Astrocyte (in vitro differentiated cells and primary cell): ENCODE data around the gene GBGT1.

Experiments
- EZH2 ChIP-seq: IDR thresholded peaks from 2 replicates; pipeline ENCODE4 v1.6.1; 2012; ENCODE audit warnings: mild to moderate bottlenecking, low read length, inconsistent platforms; ENCODE audit not compliant: insufficient read depth
- TF ChIP-seq, protein P1 (sequence below): IDR thresholded peaks from 2 replicates; pipeline ENCODE4 v1.5.1; 2011; ENCODE audit warnings: low read depth, mild to moderate bottlenecking, inconsistent platforms, low read length, moderate library complexity; ENCODE audit not compliant: insufficient read depth

DNA sequence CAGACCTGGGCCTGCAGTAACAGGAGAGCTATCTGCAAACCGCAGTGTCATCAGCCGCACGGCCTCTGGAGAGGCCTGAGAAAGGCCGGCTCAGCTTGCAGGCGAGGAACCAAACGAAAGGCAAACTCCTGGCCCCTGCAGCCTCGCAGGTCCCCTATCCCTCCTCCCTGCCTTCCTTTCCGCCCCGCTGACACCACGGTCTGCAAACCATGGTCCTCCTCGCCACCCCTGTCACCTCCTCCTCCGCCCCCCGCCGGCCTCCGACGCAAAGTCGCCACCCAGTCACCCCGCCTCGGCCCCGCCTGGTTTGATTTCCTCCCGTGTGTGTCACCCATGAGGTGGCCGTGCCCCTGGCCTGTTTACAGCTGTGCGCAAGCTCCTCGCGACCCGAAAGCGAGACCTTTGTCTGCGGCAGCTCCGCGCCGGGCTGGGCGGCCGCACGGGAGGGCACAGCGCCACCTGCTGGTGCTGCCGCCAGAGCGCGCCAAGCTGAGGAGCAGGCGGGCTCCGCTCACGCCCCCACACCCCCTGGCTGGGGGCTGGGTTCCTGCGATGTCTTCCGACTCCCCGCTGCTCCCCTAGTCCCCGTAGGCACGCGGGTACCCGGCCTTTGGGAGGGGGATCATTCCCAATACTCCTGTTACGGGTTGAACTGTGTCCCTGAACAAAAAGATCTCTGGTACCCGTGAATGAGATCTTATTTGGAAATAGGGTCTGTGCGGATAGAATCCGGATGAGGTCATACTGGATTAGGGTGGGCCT is 19.4 kb downstream of the GBGT1 start:
- TF ChIP-seq, protein P1, sequence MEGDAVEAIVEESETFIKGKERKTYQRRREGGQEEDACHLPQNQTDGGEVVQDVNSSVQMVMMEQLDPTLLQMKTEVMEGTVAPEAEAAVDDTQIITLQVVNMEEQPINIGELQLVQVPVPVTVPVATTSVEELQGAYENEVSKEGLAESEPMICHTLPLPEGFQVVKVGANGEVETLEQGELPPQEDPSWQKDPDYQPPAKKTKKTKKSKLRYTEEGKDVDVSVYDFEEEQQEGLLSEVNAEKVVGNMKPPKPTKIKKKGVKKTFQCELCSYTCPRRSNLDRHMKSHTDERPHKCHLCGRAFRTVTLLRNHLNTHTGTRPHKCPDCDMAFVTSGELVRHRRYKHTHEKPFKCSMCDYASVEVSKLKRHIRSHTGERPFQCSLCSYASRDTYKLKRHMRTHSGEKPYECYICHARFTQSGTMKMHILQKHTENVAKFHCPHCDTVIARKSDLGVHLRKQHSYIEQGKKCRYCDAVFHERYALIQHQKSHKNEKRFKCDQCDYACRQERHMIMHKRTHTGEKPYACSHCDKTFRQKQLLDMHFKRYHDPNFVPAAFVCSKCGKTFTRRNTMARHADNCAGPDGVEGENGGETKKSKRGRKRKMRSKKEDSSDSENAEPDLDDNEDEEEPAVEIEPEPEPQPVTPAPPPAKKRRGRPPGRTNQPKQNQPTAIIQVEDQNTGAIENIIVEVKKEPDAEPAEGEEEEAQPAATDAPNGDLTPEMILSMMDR = peak; percentile 76
- no peak for TF ChIP-seq EZH2
